Stimulated activated CD8-positive, alpha-beta memory T cell treated with anti-CD3 and anti-CD28 coated beads, Interleukin-2, amount 100 ng/mL, for 1 hour (primary cell): ENCODE results near the gene NDUFA11.

Source experiments
- DNase-seq, 2 donors: peaks; one replicate each; pipeline ENCODE4 v3.0.0-alpha.2; 2020; ENCODE audit warnings: low read depth in 2 of 2

Gene NDUFA11

DNA sequence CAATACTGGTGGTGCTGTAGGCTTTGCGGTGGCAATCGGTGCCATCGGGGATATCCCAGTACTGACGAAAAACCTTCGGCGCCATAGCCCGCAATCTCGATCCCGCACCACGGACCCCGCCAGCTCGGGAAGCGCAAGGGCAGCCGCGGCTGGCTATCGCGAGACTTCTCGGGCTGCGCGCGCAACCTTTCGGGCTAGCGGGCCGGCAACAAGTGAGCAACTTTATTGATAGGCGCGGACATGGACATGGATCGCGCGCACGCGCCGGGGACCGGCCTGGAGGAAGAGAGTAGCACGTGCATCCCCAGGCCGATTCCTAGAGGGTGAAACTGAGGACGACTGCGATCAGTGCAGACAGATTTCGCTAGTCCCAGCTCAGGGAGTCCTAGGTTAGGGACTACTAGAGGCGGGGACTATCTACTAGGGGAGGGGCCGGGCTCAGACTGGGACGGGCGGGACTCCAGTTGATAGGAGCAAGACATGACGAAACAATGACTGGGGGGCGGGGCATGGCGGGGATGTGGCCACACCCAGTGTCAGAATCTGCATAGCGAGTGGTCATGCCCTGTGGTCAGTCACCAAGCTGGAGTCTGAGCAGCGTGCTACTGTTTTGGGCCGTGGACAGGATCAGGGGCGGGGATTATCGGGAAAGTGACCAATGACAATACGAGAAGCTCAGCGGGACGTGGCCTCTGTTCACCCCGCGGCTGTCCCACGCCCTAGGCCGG, at the start of gene NDUFA11:
Gene NDUFA11, minus strand, starts transcription at position 167 of the 728 bp plus-strand sequence. Its CDS starts 82 bp downstream, at position 85.
- DNase-seq, result peak; percentile 95 to 96

DNA sequence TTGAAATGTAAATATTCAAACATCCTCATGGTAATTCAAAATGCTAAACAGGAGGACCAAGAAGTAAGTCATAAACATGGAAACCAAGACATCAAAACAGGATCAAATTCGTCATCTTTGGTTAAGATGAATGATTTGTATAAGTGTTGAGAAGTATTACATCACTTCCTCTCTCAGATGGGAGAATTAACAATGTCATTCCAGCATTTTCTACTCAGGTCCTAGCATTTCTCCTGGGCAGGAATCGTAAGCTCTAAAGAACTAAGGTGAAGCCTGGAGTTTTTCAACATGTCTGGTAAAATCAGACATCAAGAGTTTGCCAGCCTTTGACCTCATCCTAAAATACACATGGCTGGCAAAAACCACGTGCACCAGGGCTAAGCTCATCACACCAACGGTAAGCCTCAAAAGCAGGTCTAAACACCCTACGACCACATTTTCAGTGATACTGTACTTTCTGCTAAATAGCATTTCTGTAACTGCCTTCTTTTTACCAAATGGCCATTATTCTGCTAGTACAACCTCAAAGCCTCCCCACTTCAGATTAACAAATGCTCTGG, 49.5 kb upstream of the NDUFA11 start:
- no peak for DNase-seq

DNA sequence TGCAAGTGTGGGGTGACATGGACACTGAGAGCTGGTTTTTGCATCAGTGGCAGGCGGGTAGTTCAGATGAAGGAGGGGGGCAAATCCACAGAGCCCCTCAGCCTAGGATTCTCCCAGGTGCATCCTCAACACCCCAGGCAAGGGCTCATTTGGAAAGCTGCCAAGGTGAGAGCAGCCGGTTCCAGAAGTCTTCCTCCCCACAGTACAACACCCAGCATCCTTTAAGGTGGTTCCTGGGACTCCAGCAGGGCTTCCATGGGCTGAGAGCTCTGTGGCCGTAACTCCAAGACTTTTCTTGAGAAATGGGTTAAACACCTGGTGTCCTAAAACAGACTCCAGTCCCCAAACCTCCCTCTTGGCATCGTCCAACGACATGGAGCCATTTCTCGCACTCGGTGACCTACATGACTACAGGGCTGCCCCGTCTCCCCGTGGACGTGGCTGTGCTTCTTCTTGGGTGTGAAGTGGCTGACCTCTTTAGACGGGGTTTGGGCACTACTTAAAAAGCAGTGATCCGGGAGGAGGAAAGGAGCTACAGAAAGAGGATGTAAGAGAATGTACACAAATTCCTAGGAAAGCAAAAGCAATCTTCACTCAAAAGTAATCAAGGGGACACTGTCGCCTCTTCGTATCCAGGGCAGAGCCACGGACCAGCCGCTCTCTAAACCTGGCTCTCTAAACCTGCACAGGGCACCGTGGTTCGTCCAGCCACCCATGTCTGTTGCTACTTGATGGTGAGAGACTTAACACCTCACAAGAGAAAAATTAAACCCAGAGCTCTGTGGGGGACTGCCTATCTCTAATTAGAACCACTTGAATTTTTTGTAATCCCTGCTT, 48.8 kb upstream of the NDUFA11 start:
- DNase-seq, result no peak

DNA sequence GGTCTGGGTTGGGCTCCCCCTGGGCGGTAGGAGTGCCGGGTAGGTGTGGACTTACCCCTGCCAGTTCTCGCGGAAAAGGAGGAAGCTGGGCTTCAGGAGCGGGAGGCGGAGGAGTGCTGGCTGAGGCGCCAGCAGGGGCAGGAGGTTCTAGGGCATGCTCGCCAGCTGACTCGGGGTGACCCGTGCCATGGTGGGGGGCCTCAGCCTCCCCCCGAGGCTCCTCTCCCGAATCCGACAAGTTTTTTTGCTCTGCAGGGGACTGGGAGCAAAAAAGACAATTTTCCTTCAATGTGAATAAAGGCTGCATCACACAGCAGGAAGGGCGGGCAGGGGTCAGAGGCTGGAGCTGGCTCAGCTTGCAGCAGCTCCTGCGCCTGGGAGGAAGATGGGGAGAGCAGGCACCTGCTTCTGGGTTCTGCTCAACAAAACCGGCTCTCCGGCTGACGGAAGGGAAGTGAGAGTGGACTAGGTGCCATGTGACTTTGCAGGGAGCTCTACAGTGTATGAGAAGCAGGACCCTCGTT, 47.8 kb upstream of the NDUFA11 start:
- DNase-seq, result no peak

DNA sequence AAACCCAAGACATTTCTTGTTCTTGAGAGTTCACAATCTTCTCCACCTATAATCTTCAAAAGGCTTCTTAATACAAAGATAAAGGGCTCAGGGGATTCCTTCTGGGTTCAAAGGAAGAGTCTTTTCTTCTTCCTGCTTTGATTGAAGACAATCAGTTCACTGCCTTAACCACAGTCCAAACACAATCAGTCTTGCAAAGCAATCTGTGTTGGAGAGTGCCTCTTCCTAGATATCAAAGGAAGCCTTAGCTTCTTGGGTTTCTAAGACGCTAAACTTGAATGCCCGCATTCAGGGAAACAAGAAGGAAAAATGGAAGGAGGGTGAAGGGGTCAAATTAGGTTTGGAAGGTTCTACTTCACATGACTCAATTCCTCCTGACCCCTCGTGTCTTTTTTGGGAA, 47.2 kb upstream of the NDUFA11 start:
- no peak for DNase-seq

DNA sequence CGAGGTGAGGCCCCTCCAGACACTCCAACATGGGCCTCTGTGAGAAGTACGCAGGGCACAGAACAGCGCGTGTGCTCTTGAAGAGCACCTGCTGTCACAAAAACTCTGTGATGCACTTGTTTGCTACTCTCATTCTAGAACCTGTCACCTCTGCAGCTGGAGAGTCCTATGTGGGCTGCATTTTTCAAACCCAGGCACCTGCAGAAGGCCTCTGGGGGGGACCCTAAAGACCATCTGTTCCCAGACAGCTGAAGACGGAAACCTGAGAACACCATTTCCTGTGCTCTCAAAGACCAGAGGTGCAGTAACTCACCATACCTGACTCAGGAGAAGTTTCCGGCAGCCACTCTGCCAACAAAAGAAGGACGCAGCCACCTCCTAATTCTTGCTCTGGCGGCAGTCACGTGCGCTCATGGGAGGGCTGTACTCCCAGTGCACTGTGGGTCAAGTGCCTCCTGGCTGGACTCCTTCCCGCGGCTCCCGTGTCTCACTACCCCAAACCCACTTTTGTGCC, 46.3 kb upstream of the NDUFA11 start:
- DNase-seq, result no peak

DNA sequence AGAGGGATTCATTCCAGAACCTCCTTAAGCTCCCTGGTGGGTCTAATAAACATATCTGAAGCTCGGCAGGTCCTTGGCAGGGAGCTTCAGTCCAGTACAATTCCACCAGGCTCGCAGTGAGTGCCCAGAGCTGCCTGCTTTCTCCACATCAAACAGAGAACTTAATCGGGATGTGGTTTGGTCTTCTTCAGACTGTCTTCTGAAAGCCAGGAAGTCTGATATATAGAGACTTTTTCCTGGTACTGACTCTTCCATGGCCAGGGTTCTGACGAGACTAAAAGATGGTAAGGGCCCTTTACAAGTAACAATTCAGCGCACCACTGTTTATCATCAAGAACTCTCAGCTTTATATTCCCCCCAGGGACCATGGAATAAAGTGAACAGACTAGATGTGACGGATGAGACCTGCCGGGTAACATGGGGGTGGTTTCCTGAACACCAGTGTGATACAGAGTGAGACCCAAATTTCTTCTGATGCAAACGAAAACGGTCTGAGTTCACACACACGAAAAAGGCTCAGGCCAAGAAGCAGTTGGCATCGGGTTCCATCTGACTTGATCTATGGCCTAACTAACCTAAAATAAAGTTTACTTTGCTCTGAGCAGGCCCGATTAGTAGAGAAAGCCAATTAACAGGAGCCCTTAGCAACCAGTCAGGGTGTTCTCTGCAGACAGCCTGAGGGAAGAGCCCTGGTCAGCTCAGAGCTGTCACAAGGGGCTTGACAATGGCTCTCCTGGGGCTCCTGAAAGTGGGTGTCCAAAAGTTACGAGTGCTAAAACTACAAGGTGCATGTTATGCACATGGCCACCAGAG, 45.4 kb upstream of the NDUFA11 start:
- DNase-seq, result no peak

DNA sequence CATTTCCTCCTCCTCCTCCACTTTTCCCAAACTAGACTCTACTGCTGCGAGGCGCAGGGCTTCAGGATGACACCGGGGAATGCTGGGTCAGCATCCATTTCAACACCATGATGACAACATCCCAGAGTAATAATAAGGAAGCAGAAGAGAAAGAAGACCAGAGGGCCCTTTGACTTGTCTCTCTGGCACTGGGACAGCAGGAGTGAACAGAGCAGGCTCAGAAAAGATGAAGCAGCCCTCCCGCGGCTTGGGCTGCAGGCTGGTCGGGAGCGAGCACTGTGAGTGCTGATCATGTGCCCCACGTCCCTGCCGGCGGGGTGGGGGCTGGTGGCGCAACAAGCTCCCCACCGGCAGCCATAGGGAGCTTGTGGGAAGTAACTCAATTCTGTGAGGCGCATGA, 43.8 kb upstream of the NDUFA11 start:
- DNase-seq, result no peak

DNA sequence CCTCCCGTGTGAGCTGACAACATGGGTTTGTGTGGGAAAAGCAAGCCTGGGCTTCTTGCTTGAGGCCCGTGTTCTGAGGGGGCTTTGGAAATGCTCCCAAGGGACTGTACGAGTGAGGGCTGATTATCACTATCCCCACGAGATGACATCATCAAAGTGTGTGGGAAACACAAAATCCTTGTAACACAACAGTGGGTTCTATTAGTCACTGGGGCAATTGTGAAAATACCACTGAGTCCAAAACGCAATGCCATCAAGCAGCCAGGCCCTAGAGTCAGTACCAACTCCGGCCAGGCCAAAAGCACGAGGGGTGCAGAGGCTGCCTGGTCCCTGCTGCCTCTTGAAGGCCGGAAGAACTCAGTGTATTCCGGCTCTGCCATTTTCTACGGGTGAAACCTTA, 40.0 kb upstream of the NDUFA11 start:
- DNase-seq, result no peak

DNA sequence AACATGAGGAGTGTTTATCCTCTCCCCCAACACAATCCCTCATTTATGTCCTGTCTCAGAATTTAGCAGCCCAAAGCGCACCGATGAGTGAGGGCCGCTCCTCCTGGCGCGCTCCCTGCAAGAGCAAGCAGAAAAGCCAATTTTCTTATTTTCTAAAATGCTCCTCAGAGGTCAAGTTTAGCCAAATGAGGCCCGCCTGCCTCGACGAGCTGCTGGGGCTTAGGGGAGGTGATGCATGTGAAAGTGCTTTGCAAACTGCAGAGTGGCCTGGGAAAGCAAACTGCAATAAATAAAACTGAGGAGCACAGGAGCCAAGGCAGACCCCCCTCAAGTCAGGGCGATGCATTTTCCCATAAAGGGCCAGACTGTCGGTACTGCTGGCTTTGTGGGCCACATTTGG, 39.5 kb upstream of the NDUFA11 start:
- DNase-seq, result no peak

DNA sequence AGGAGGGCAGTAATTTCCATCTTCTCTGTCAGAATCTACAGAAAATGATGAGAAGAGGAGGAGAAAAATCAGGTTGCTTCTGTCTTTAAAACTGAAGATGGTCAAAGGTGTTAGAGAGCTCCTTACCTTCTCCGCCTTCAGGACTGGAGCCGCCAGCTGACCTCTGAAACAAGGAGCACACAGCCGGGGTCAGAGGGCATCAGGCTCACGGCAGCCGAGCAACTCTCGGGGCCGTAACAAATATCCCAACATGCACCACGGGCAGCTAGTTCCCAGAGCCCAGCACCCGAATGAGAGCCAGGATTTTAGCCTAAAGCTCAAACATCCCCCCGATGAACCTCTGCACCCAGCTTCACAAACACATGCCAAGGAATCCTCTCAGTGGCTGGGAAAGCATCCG, 38.1 kb upstream of the NDUFA11 start:
- no peak for DNase-seq

DNA sequence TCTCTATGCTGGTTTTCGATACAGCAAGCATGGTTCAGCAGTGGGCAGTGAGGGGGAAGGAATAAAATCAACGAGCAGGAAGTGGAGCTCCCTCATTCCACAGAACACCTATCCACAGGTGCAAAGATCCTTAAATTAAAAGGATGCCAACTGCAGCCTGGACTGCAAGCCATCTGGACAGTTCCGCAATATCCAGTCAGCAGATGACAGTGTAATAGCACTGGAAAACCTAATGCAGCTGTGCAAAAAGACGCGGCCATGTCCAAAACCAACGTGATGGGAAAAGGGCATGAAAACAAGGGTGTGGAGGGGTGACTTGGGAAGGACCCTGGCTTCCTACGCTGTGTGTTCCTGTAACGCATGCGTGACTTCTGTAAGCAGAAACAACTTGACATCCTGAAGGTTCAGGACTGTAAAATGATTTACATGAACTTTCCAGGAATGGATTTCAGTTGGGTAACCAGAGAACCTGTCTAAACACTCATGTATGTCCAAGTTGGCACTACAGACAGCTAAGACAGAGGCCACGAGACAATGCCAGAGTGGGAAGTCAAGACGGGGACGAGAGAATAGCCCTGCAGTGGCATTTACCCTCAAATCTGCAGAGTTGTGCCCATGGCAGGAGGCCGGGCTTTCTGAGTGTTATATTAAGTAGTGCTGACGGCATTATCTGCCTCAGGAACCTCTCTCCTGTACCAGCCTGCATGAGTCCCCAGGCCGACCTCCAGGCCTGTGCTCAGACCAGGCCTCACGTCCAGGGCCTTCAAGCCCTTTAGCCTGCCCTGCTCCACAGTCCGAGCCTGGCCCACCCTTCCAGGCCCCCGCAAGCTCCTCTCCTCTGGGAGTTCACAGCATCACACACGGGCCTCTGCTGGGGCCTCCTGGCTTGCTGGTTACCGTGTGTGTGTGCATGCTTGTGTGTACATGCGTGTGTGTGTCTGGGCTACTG, 36.9 kb upstream of the NDUFA11 start:
- no peak for DNase-seq

DNA sequence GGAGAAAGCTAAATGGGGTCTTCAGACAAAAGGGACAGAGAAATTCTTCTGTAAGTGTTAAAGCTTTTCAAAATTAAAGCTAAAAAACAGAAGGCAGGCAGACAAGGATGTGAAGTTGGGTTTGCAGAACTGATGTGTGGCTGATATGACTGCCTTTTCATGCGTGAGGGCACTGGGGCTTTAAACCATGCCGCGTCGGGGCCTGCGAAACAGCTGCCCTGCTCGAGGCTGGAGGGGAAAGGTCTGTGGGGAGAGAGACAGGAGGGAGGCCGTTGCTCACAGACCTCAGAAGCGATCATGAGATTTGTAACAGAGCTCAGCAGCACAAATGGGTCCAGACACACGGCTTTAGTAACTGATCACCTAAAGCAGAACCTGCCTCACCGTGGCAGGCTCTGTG, 34.0 kb upstream of the NDUFA11 start:
- no peak for DNase-seq

DNA sequence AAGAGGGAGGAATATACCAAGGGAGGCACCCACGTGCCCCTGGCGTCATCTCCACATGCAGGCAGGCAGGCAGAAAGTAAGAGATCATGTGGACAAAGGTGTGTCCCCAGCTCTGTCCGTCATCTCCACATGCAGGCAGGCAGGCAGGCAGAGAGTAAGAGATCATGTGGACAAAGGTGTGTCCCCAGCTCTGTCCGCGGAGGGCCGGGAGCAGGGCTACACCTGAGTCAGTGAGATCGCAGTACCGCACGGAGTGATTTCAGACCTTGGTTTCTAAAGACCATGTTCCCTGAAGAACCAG, 32.7 kb upstream of the NDUFA11 start:
- DNase-seq, result no peak

DNA sequence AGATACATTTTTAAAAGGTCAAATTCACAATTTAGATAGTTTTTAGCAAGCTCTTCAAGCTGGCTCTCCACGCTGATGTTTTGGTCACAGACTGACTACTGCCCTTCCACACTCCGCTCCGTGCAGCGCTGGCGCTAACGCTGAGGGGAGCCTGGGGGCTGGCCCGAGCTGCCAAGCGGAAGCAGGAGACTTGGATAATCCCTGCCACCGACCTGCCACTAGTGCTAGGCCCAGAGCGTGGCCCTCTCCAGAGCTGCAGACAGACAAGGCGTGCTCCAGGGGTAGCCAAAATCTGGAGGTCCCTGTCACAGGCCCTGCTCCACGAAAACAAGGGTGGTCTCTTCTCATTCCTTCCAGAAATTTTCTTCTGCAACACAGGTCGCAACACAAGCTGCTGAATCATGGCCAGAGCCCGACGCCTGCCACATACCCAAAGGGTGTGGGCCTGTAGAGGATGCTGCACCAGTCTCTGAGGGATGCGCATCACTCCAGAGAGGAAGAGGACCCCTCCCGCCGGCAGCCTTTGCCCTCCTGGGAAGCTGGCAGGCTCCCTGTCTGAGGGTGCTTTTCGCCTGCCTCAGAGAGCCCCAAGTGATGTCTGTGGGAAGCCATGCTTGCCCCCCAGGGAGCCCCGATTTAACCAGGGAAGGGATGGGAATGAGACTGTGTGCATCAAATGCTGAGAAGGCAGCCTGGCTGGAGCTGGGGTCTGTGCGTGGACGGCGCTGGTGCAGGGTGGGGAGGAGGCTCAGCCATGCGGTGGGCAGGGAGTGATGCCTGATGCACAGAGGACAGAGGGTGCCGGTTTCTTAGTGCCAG, 32.1 kb upstream of the NDUFA11 start:
- DNase-seq, result no peak

DNA sequence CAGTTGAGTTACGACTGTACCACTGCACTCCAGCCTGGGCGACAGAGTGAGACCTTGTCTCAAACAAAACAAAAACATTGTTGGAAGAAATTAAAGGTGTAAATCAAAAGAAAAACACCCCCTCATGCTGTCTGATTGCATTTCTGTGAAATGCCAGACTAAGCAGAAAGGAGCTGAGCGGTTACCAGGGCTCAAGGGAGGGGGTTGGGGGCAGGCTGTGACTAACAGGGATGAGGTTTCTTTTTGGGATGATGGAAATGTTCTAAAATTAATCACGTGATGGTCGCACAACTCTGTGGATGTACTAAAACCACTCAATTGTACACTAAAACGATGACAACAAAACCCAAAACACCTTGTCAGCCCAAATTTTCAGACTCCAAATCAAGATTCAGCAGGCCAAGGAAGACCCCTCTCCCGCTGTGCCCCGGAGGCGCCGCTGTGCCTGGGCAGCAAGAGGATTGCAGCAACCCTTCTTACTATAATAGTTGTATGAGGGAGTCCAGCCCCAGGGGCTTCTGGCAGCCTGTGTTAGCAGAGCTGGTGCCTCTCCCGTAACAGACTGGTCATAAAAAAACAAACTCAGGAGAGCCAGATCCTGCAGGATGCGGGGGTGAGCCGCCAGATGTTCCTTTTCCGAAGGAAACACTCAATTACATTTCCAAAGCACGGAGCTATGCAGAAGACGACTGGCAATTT, 31.3 kb upstream of the NDUFA11 start:
- DNase-seq, result no peak

DNA sequence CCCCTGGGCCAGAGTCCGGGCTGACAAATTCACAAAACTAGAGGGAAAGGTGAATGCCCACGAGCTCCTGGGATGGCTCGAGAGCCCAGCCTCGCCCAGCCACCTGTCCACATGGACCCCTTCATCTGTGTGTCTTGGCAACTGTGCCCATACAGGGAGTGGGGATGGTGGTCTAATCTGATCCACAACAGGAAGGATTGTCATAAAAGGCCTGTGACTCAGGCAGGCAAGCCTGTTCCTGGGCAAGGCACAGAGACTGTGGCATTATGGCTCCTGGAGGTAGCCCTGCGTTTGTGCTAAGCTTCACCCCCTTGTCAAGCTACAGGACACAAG, 30.4 kb upstream of the NDUFA11 start:
- DNase-seq, result no peak

DNA sequence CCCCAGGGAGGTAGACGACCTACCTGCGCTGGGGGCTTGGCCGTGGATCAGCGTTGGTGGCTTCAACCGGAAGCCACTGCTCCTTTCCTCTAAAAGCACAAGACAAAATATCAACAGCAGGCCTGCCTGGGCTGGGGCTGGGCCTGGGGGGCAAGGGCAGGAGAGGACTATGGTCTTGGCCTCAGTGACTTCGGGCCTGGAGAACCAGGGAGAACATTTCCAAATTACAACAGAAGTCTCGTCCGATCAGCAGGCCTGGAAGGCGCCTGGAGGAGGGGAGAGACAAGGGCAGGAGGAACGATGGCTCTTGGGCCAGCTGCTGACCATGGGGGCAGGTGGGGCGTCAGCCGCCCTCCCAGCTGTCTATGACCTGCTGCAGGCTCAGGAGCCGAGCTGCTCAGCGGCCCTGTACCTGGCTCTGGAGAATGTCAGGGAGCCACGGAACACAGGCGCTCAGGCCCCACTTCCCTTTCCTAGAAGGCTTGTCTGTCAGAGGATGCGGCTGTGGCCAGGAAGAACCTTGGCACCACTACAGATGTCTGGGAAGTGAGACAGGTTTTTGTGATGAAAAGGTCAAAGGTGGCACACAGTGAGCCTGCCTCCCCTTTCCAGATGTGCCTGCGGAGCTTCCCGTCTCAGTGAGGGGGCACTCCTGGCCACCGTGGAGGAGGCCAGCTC, 29.9 kb upstream of the NDUFA11 start:
- DNase-seq, result no peak
